ENCODE measurements around the gene NPPC.
A peak's percentile ranks its signal among the peaks of the same experiment; 100 is the strongest.
"Not testable (repeated sequence)": the region's sequence is repeated elsewhere in the genome, so short reads cannot be mapped to it uniquely, and the experiment has no call there.

Gene NPPC, protein sequence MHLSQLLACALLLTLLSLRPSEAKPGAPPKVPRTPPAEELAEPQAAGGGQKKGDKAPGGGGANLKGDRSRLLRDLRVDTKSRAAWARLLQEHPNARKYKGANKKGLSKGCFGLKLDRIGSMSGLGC

DNA sequence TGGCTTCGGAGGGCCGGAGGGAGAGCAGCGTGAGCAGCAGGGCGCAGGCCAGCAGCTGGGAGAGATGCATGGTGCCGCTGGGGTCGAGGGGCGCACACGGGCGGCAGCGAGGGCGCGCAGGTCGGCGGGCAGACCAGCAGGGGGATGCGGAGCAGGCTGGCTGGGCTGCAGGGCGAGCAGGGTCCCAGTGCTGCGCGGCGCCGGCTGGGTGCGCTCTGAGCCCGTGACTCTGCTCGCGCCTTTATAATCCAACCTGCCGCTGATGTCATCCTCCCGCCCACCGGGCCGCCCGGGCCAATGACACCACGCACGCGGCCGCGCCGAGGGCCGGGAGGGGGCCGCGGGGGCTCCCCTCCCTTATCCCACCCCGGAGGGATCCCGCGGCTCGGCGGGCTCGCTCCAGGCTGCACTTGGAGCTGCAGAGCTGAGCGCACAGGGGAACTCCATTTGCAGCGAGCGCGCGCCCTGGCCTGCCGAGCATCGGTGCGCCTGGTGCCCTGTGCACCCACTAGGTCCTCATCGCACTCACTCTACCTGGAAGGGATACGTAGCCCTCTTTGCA, at the start of gene NPPC:
Gene NPPC, minus strand, starts transcription at position 217 of the 562 bp plus-strand sequence. Its CDS starts 147 bp downstream, at position 70.
- DNase-seq, result peak; percentile 74

DNA sequence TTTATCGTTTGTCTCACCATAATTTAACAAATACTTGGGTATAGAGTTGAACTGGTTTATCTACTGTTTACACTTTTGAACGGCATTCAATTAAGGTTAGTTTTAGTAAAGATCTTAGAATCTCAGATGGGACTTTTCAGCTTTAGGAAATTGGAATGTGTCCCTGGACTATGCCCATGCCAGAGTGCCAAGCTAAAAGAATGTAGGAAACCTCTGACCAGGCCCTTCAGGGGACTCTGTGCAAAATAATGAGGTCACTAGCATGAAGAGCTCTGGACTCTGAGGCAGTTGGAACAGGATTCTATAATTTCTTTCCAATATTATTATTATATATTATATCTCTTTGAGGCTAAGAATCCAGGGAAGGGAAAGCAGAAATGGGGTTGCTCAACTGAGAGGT, 48.8 kb upstream of the NPPC start:
- no peak for DNase-seq

DNA sequence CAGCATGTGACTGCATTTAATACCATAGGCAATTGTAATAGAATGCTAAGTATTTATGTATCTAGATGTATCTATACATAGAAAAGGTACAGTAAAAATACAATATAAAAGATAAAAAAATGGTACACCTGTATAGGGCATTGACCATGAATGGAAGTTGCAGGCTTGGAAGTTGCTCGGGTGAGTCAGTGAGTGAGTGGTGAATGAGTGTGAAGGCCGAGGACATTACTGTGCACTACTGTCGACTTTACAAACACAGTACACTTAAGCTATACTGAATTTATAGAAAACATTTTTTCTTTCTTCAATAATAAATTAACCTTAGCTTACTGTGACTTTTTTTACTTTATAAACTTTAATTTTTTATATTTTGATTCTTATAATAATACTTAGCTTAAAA, 44.3 kb upstream of the NPPC start:
- DNase-seq, result no peak

DNA sequence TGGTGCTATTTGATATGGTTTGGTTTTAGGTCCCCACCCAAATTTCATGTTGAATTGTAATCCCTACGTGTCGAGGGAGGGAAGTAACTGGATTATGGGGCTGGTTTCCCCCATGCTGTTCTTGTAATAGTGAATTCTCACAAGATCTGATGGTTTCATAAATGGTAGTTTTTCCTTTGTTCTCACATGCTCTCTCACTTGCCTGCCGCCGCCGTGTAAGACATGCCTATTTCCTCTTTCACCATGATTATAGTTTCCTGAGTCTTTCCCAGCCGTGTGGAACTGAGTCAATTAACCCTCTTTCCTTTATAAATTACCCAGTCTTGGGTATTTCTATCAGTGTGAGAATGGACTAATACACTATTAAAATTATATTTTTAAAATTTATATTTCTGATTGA, 42.6 kb upstream of the NPPC start:
- no peak for DNase-seq

DNA sequence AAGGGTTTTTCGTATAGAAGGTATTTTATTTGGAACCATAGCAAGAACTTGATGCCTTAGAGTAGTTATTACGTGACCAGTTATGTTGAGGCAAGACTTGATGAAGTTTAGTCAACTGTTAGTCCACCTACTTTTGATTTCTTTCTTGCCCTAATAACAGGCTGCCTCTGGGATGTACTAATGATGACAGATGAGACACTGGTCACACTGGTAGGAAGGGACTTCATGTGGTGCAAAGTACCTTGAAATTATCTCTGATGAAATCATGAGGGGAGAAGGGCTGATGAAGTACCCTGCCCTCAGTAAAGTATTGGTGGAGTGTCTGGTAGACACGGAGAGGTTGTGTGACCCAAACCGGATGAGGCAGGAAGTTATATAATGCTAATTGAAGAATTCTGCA, 40.7 kb upstream of the NPPC start:
- no peak for DNase-seq

DNA sequence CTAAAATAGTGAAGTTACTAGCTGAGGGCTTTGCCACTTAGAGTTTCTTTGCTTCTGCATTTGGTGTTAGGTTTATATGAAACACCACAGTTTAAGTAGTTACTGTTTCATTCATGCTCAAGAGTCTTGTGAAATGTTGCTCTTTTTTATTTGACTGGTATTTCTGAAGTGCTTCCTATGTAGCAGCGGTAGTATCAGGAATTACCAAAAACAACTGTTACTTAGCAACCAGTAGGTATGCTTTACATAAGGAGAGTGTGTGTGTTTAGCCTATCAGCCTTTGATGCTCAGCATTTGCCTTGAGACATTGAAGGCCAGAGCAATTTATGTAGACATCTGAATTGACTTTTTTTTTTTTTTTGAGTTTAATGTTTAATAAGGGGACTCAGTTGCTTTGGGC, 38.9 kb upstream of the NPPC start:
- no peak for DNase-seq

DNA sequence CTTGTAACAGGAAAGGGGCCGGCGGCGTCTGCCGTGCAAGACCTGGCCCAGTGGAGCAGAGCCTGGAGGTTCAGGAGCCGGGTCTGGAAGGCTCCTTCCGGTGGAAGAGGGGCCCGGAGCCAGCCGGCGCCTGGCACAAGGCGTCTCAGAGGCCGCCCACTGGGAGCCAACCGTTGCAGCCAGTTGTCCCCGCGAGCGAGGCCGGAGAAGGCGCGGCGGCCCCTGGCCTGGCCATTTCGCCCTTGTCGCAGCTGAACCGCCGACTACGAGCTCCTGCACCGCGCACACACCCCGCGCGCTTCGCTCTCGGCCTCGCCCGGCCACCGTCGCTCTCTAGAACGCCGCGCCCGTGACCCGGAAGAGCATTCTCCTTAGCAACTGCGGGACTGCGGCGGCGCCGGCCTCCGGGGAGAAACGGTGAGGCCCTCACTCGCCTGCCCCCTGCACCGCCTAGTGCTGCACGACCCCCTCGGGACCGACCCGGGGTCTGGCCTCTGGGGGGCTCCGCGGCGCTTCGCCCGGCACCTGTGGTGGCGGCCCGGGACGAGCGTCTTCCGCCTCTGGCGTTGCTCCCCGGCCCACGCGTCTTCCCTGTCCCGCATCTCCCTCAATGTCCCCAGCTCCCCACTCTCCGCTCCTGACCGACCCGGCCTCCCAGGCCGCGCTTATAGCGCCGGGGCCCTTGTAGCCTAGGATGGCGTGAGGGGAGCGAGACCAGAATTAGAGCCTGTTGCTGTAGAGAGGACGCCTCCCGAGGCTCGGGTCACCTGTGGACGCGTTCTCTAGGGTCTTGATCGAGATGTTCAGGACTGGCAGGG, 35.4 kb upstream of the NPPC start, which contains the start of gene DIS3L2:
Gene DIS3L2, plus strand, starts transcription at position 365 of the 818 bp plus-strand sequence. CDS start 53,215 bp downstream, outside the sequence.
- DNase-seq, result peak; percentile 77

DNA sequence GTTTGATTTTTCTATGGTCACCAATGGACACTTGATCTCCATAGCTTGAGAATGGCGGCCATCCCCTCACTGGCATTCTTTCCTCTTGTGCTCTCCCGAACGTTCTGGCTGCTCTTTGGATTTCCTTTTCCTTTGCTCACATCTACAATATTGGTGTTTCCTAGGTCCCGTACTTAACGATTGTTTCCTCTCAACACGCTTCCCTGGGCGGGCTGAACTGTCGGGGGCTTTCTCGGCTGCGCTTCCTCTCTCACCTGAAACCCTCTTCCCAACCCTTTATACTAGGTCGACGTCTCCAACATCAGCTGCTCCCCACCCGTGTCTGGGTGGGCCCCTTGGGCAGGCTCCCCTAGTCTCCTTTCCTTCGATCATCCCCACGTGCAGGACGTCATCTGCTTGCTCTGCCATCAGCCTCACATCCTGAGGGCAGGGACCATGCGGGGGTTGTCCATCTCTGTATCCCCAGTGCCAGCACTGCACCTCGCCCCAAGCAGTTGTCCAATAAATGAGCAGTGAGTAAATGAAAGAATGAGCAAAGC, 34.7 kb upstream of the NPPC start:
- DNase-seq, result no peak

DNA sequence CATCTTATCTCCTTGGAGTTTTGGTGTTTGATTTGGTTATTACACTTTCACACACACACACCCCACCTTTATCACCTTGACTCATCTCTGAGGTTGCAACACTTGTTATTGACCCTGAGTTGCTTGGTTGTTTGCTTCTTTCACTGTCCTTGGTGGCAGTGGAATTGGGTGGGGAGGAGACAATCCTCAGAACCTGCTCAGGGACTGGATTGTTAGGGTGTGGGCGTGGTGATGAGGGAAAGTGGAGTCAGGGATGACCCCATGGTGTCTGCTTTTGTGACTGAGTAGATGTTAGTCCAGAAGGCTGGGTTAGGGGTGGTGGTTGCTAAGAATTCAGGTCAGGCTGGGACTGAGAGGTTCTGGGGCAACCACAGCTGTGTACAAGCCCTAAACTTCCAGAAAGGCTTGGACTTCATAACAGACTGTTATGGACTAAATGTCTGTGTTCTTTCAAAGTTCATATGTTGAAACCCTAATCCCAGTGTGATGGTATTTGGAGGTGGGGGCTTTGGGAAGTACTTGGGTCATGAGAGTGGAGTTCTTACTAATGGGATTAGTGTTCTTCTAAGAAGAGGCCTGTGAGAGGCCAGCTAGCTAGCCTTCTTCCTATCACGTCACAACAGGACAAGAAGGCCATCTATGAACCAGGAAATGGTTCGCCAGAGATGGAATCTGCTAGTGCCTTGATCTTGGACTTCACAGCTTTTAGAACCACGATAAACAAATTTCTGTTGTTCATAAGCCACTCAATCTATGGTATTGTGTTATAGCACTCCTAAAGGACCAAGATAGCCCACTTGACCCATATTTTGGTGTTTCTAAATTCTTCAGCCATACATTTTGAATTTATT, 31.9 kb upstream of the NPPC start:
- no peak for DNase-seq

DNA sequence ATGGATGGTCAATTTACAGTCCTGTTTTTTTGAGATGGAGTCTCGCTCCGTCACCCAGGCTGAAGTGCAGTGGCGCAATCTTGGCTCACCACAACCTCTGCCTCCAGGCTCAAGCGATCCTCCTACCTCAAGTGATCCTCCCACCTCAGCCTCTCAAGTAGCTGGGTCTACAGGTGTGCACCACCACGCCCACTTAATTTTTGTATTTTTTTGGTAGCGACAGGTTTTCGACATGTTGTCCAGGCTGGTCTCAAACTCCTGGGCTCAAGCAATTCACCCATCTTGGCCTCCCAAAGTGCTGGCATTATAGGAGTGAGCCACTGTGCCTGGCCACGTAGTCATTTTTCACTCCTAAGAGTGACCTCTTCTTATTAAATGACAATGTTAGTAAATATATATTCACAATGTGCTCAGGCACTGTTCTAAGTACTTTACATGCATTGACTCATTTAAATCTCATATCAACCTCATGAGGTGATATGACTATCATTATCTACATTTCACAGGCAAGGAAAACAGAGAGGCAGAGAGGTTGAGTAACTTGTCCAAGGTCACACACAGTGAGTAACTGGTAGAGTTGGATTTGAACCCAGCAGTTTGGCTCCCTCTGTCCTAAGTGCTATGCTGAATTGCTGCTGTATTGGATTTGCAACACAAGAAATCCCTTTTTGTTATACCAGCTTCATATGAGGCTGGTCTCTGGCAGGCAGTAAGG, 29.7 kb upstream of the NPPC start:
- DNase-seq, result no peak

DNA sequence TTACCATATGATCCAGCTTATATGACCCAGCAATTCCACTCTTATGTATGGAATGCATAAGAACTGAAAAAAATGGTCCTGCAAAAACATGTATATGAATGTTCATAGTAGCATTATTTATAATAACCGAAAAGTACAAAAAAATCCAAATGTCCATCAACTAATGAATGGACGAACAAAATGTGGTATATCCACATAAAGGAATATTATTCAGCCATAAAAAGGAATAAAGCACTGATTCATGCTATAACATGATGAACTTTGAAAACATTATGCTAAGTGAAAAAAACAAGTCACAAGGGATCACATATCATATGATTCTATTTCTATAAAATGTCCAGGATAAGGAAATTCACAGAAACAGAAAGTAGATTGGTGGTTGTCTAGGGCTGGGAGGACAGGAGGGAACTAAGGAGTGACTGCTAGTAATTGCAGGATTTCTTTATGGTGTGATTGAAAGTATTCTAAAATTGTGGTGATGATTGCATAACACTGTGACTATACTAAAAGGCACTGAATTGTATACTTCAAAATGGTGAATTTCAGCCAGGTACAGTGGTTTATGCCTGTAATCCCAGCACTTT, 25.3 kb upstream of the NPPC start:
- no peak for DNase-seq

DNA sequence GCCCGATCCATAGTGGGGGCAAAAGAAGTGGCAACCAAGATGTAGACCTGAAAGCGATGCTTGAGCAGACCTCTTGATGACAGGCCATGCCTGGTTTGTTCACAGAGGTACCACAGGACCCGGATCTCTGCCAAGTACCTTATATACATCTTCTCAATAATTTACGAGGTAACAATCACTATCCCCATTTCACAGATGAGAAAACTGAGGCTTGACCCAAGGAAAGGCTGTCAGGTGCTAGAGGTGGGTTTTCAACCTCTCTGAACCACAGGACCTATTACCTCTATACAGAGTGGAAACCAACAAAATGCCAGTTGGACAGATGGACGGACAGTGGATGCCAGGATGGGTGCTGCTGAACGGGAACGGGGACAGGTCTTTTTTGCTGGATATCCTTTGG, 21.5 kb upstream of the NPPC start:
- no peak for DNase-seq

DNA sequence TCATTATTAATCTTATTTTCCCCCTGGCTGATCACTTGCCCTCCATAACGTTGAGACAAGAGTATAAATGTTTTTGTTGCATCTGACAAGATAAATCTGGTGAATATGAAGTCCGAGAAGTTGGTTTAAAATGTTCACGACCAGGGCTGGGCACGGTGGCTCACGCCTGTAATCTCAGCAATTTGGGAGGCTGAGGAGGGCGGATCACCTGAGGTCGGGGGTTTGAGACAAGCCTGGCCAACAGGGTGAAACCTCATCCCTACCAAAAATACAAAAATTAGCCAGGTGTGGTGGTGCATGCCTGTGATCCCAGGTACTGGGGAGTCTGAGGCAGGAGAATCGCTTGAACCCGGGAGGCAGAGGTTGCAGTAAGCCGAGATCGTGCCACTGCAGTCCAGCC, 20.9 kb upstream of the NPPC start:
- not testable (repeated sequence) for DNase-seq

DNA sequence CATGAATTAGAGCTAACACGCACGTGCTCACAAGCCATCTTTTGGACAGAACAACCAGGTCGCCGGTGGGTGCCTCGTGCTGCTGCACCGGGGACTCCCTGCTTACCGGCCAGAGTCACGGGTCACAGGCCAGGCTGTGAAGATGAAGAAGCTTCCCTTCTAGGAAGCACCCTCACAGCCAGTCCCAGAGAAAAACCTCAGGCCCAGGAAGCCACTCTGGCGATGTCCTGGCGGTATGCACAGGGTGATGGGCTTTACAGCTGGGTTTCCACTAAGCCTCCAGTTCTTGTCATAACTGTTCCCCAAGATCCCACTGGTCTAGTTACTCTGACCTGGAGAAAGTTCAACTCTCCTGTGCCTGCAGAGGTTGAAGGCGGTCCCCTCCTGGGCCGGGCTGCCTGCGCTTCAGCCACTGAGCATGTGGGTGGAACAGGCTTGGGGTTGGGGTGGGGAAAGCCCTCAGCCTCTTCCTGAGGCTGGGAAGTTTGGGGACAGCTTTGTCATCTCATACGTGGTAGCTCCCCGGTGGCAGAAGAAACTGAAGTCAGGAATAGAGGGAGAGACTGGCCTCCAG, 20.1 kb upstream of the NPPC start:
- DNase-seq, result no peak

DNA sequence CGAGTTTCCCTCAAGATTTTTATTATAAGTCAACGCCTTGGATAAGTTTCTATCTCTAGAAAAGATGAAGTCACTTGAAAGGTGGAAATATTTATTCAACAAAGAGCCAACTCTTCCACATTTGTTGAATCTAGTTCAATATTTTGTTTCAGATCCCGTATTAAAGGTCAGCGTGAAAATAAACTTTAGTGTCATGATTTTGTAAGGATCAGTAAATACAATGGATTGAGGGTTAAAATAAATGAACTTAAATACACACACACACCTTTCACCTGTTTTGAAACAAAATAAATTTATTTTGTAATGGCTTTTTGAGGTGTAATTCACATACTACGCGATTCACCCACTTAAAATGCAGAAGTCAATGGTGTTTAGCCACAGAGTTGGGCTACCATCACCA, 16.0 kb upstream of the NPPC start:
- no peak for DNase-seq

DNA sequence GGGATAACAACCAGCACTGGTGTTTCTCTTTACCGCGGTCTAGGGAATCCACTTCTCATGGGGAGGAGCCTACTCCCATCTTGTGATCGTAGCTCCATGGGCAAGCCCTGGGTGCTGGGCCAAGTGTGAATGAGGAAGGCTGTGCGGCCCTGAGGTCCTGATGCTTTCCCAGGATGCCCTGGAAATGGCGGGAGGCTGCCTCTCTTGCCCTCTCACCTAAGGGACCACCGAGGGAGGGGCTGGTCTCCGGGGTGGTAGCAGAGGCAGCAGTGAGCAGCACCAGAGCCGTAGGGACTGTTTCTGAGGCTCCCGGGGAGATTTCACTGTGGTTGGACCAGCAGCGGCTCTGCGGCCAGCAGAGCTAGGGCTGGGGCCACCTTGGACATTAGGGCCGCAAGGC, 15.5 kb upstream of the NPPC start:
- no peak for DNase-seq

DNA sequence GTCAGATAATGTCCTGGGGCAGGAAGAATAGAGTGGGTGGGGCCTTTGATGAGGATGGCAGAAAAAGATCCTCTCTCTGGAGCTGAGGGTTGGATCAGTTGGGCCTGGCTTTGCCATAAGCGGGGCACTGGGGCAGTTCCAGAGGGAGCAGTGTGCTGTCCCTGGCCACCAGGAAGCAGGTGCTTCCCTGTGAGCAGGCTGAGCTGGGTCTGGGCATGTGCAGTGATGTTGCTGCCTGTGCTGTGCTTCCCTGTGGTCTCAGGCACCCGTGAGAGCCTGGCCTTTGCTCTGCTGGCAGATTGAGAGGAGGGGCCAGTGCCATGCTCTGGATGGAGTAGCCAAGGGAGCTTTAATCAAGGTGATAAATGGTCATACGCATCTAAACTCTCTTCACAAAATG, 14.6 kb upstream of the NPPC start:
- DNase-seq, result no peak

DNA sequence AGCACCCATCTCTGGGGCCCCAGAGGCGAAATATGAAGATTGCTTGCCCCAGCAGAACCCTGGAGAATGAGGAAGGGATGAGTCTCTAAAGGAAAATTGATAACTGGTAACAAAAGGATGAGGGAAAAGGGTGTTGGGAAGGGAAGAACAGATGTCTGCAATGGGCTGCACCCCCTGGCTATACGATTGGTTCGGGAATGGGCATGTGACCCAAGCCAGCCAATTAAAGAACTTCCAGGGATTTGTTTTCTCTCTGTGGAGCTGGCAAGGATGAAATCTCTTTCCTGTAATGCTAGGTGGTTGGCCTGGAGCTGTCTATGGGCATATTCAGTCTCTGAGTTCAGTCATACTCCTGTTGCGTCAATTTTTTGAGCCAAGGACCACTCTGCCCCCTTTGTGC, 12.8 kb upstream of the NPPC start:
- DNase-seq, result no peak

DNA sequence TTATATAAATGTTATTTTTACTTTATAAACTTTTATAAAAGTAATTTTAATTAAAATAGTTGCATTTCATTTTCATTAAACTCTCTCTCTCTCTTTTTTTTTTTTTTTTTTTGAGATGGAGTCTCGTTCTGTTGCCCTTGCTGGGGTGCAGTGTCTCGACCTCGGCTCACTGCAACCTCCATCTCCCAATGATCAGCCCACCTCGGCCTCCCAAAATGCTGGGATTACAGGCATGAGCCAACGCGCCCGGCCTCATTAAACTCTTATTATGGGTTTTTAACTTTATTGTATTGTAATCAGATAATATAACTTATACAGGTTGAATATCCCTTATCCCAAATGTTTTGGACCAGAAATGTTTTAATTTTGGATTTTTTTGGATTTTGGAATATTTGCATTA, 10.9 kb upstream of the NPPC start:
- DNase-seq, result no peak

DNA sequence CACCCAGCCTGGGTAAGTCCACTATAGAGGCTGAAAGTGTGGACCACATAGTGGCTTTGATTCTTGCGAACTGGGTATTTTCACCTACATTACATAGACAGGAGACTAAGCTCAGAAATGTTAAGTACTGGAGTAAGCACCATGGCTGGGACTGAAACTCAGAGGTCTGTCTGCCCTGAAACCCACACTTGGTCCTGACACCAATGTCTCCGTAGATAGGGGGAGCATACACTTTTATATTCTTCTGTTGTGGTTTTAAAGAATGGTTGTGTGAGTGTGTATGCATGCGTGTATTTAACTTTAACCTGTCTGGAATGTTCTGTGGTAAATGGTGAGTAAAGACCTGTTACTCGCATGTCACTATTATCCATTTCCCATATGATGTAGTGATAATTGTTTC, 10.3 kb upstream of the NPPC start:
- no peak for DNase-seq

DNA sequence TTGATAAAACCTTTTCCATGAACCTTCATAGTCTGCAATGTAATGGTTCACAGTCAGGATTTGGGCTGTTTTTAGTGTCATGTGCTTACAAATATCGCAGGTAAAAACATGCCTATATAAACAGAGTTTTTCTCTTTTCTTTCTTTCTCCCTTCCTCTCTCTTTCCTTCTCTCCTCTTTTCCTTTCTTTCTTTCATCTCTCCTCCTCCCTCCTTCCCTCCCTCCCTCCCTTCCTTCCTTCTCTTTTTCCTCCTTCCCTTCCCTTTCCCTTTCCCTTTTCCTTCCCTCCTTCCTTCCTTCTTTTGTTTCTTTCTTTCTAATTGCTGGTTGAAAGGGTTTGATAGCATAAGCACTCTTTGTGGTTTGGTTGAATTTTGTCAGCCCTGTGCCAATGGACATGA, 9.6 kb upstream of the NPPC start:
- DNase-seq, result no peak

DNA sequence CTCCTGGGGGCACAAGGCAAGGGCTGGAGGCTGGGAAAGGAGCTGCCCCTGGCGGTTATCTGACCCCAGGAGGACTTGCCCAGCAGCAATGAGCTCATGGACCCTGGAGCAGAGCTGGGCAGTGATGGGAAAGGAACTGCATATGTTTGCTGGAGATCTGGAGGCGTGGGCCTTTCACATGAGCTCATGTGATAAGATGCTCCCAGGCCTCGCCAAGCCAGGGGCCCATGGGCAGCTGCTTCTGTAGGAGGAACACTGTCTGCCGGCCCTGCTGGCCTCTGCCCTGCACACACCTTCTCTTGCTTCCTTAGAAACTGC, 9.0 kb upstream of the NPPC start:
- DNase-seq, result no peak

Measured in stimulated activated CD4-positive, alpha-beta T cell treated with anti-CD3 and anti-CD28 coated beads, Interleukin-4, amount 100 ng/mL, for 24 hours (primary cell).